IMR-90 (cell line): Measurements from ENCODE around the gene DENND1A. TPM values are rescaled to one million over a fixed set of nuclear protein-coding genes. Genes with fewer than 3 reads are reported as not detected.

Experiments
- ATAC-seq: fragments of 200-7000 bp; cut with Tn5 transposase; 2 replicates; pipeline ENCODE4 v1.9.1; 2020; ENCODE audit warnings: low read depth, mild to moderate bottlenecking, moderate library complexity
- BruUV-seq: library from RNA; stranded (reverse); fragments of 400-500 nt; replicated peaks from 2 replicates; lab custom pipeline; 2021; lab: Mats Ljungman, UMichigan
- CTCF ChIA-PET: fragments of 300-600 bp; formaldehyde crosslinking; extraction: SDS; loops from one replicate; lab custom pipeline; 2021; ENCODE audit warnings: antibody characterized with exemption; lab: Yijun Ruan, JAX
- POLR2A ChIA-PET: fragments of 300-600 bp; sonication (Branson Sonifier 250); formaldehyde crosslinking; loops from one replicate; lab custom pipeline; 2022; ENCODE audit warnings: antibody characterized with exemption; ENCODE audit not compliant: unreplicated experiment; lab: Charles Lee
- DNase-seq: peaks from one replicate; pipeline ENCODE4 v3.0.0; 2013
- H2AFZ ChIP-seq: replicated peaks from 2 replicates; pipeline ENCODE3; 2013; ENCODE audit warnings: low read length, mild to moderate bottlenecking; ENCODE audit not compliant: poor library complexity
- H2AK5ac ChIP-seq: 2 replicates; pipeline ENCODE4 v1.6.1; 2013; ENCODE audit warnings: low read depth, low read length, inconsistent platforms
- H2AK9ac ChIP-seq: replicated peaks from 2 replicates; pipeline ENCODE3; 2013; ENCODE audit warnings: mild to moderate bottlenecking, low read depth, low read length, moderate library complexity; ENCODE audit not compliant: poor library complexity
- H2BK120ac ChIP-seq: 2 replicates; pipeline ENCODE4 v1.6.1; 2013; ENCODE audit warnings: low read depth, low read length, inconsistent platforms
- H2BK15ac ChIP-seq: 3 replicates; pipeline ENCODE4 v1.6.1; 2013; ENCODE audit warnings: low read depth, low read length, inconsistent platforms
- H2BK20ac ChIP-seq: 2 replicates; pipeline ENCODE4 v1.6.1; 2013; ENCODE audit warnings: low read depth, mild to moderate bottlenecking, inconsistent platforms, low read length, moderate library complexity
- H2BK5ac ChIP-seq: 2 replicates; pipeline ENCODE4 v1.6.1; 2013; ENCODE audit warnings: mild to moderate bottlenecking, low read depth, low read length, inconsistent platforms; ENCODE audit not compliant: poor library complexity, severe bottlenecking
- H3K14ac ChIP-seq: replicated peaks from 2 replicates; pipeline ENCODE4 v1.6.1; 2013; ENCODE audit warnings: low read depth, low read length, inconsistent platforms
- H3K18ac ChIP-seq: 2 replicates; pipeline ENCODE4 v1.6.1; 2013; ENCODE audit warnings: low read depth, low read length, control low read depth
- H3K23ac ChIP-seq: 2 replicates; pipeline ENCODE4 v1.6.1; 2013; ENCODE audit warnings: low read depth, low read length, inconsistent platforms
- H3K27ac ChIP-seq: 2 replicates; pipeline ENCODE4 v1.5.1; 2013; ENCODE audit warnings: mild to moderate bottlenecking, control low read depth, low read length; ENCODE audit not compliant: insufficient read depth
- H3K27me3 ChIP-seq: 2 replicates; pipeline ENCODE4 v1.6.1; 2013; ENCODE audit warnings: low read length; ENCODE audit not compliant: control insufficient read depth, insufficient read depth
- H3K36me3 ChIP-seq: 2 replicates; pipeline ENCODE4 v1.6.1; 2013; ENCODE audit warnings: low read length, mixed read lengths; ENCODE audit not compliant: control insufficient read depth, insufficient read depth
- H3K4ac ChIP-seq: 2 replicates; pipeline ENCODE4 v1.6.1; 2013; ENCODE audit warnings: low read depth, low read length, inconsistent platforms
- H3K4me1 ChIP-seq: 2 replicates; pipeline ENCODE4 v1.6.1; 2013; ENCODE audit warnings: low read length, mixed read lengths; ENCODE audit not compliant: control insufficient read depth, insufficient read depth
- H3K4me2 ChIP-seq: 2 replicates; pipeline ENCODE4 v1.6.1; 2013; ENCODE audit warnings: low read depth, mild to moderate bottlenecking, control low read depth, low read length, moderate library complexity
- H3K4me3 ChIP-seq: 2 replicates; pipeline ENCODE4 v1.5.1; 2013; ENCODE audit warnings: low read depth, mild to moderate bottlenecking, control low read depth, low read length, moderate library complexity; ENCODE audit not compliant: insufficient read depth
- H3K56ac ChIP-seq: 2 replicates; pipeline ENCODE4 v1.6.1; 2013; ENCODE audit warnings: low read length, inconsistent platforms; ENCODE audit not compliant: insufficient read depth; ENCODE audit errors: extremely low read depth
- H3K79me1 ChIP-seq, 2 experiments: 2 replicates each; pipeline ENCODE4 v1.6.1; 2013; ENCODE audit warnings: low read length in 2 of 2, inconsistent platforms in 1 of 2, low read depth in 1 of 2
- H3K9ac ChIP-seq: 2 replicates; pipeline ENCODE4 v1.6.1; 2013; ENCODE audit warnings: low read depth, low read length, control low read depth
- H3K9me1 ChIP-seq: 2 replicates; pipeline ENCODE4 v1.6.1; 2013; ENCODE audit warnings: low read length, inconsistent platforms; ENCODE audit not compliant: insufficient read depth
- H3K9me3 ChIP-seq: 2 replicates; pipeline ENCODE4 v1.6.1; 2013; ENCODE audit warnings: low read length; ENCODE audit not compliant: control insufficient read depth, insufficient read depth
- H4K20me1 ChIP-seq: 2 replicates; pipeline ENCODE4 v1.6.1; 2013; ENCODE audit warnings: low read length, inconsistent platforms; ENCODE audit not compliant: insufficient read depth
- H4K5ac ChIP-seq: 2 replicates; pipeline ENCODE4 v1.6.1; 2013; ENCODE audit warnings: mild to moderate bottlenecking, low read depth, low read length, control low read depth
- H4K8ac ChIP-seq, 2 experiments: 2 replicates each; pipeline ENCODE4 v1.6.1; 2013; ENCODE audit warnings: low read depth in 2 of 2, low read length in 2 of 2, control low read depth in 1 of 2, inconsistent platforms in 1 of 2
- H4K91ac ChIP-seq: 2 replicates; pipeline ENCODE4 v1.6.1; 2013; ENCODE audit warnings: low read depth, low read length, inconsistent platforms; ENCODE audit not compliant: insufficient read depth
- CHD1 ChIP-seq: IDR thresholded peaks from 2 replicates; pipeline ENCODE4 v1.6.1; 2012; ENCODE audit warnings: low read depth, low read length, improper control_type of control experiment
- NFE2L2 ChIP-seq: fragments of 150-350 bp; IDR thresholded peaks from 2 replicates; pipeline ENCODE4 v1.6.1; 2016; ENCODE audit warnings: low read depth, mild to moderate bottlenecking, low read length
- RCOR1 ChIP-seq: IDR thresholded peaks from 2 replicates; pipeline ENCODE4 v1.6.1; 2012; ENCODE audit warnings: mild to moderate bottlenecking, low read length, improper control_type of control experiment; ENCODE audit not compliant: insufficient replicate concordance
- SMC3 ChIP-seq: fragments of 150-350 bp; IDR thresholded peaks from 2 replicates; pipeline ENCODE4 v1.6.1; 2016; ENCODE audit warnings: low read depth, mild to moderate bottlenecking, antibody characterized with exemption, low read length, moderate library complexity
- USF2 ChIP-seq: fragments of 150-350 bp; IDR thresholded peaks from 2 replicates; pipeline ENCODE4 v1.6.1; 2017; ENCODE audit warnings: mild to moderate bottlenecking, antibody characterized with exemption, low read length, low read depth
- WGBS, 2 experiments: methylation state at CpG; one replicate each; pipeline versions ENCODE4 v1.1.5 to v1.1.7; 2013; ENCODE audit warnings: missing lambda C conversion rate in 2 of 2; ENCODE audit not compliant: insufficient read length in 1 of 2; ENCODE audit errors: extremely low coverage in 2 of 2; 5-methylcytosine and 5-hydroxymethylcytosine counted together
- dilution Hi-C: fragments of 300-500 bp; cut with HindIII; formaldehyde crosslinking; loops from one replicate; pipeline ENCODE4 v1.14.3; 2018; ENCODE audit warnings: low sequenced_read_pairs; ENCODE audit not compliant: unreplicated experiment
- in situ Hi-C: fragments of 300-500 bp; cut with MboI; formaldehyde crosslinking; loops from 3 replicates; pipeline ENCODE4 v1.14.3; 2019; ENCODE audit warnings: low sequenced_read_pairs, inconsistent platforms, mixed read lengths
- intact Hi-C: fragments of 100-400 bp; cut with micrococcal nuclease; formaldehyde crosslinking; loops from 2 replicates; pipeline ENCODE4 v1.10.0; 2022
- polyA plus RNA-seq, 3 experiments: library from polyadenylated mRNA; depleted of rRNA; stranded (reverse); fragments of >200 nt; gene quantifications; 2 replicates each; pipeline ENCODE4 v1.2.3, GENCODE V29; 2012; ENCODE audit warnings: low replicate concordance in 1 of 3
- total RNA-seq: library from RNA; depleted of rRNA; stranded (reverse); fragments of >200 nt; gene quantifications from 2 replicates; pipeline ENCODE4 v1.2.3, GENCODE V29; 2012

Gene DENND1A
- total and polyA plus RNA-seq, 2 of the 4 experiments (the other 2 are of a cell fraction), result 21.4 to 27.6 TPM

- POLR2A ChIA-PET, result no interaction called here
- CTCF ChIA-PET, result interaction anchor here (0.9 kb wide), 1 partner anchor 12 kb away, joined by 3 read pairs; no protein-coding TSS in a partner anchor
These were observed 401.4 kb downstream of the DENND1A start for GRCh38 chr9:123528501-123528900.

More at GRCh38 chr9:123528501-123528900, 401.4 kb downstream of the DENND1A start:
- Histone ChIP-seq H3K27ac (no peak overlapping the region), H3K14ac (no peak overlapping the region), H3K18ac (no peak overlapping the region), H2BK5ac (no peak overlapping the region), H4K5ac (no peak overlapping the region), H3K4me3 (no peak overlapping the region), H3K4me1 (0 out of 2 replicates have a peak, but pooled peaks cover 2% of the 10 kb centered on the region), H3K4ac (no peak overlapping the region), H4K20me1 (no peaks in the 10 kb centered on the region), H3K4me2 (no peak overlapping the region), H2AK9ac (no peak overlapping the region), H3K9me1 (no peaks in the 10 kb centered on the region), H2BK15ac (no peak overlapping the region), H4K8ac (no peak overlapping the region), H3K27me3 (no peaks in the 10 kb centered on the region), H4K91ac (no peak overlapping the region), H2AFZ (no peak overlapping the region), H2AK5ac (no peak overlapping the region), H2BK120ac (no peak overlapping the region), H3K9me3 (no peaks in the 10 kb centered on the region), H2BK20ac (no peak overlapping the region), H3K23ac (no peak overlapping the region), H3K9ac (no peak overlapping the region), H3K56ac (no peak overlapping the region), H3K79me1 (no peaks in the 10 kb centered on the region; a peak in 1 of 4 replicates), H3K36me3 (no peaks in the 10 kb centered on the region)
- ATAC-seq (no peak), DNase-seq (no peak)
- no peak for TF ChIP-seq RCOR1
- no peak for TF ChIP-seq CHD1
- no peak for TF ChIP-seq SMC3
- no peak for TF ChIP-seq NFE2L2
- no peak for TF ChIP-seq USF2
- WGBS, 2 experiments, result 0% methylated on average over 1 of the region's 2 CpGs; no CpG with 5 or more reads in 1 of the 2 experiments
- dilution Hi-C loops (no loop called here), intact Hi-C loops (no loop called here), in situ Hi-C loops (loop anchor here (25.0 kb wide), 1 partner anchor 784 kb away; no protein-coding TSS in a partner anchor)
- no TSS peak for BruUV-seq
